Astrocyte of the hippocampus (primary cell): Measurements from ENCODE around the gene CCDC170.
"Not testable (repeated sequence)": the region's sequence is repeated elsewhere in the genome, so short reads cannot be mapped to it uniquely, and the experiment has no call there.

Experiments used
- DNase-seq: peaks from one replicate; pipeline ENCODE4 v3.0.0; 2011; ENCODE audit warnings: low read depth, low spot score

CCDC170 gene

DNA sequence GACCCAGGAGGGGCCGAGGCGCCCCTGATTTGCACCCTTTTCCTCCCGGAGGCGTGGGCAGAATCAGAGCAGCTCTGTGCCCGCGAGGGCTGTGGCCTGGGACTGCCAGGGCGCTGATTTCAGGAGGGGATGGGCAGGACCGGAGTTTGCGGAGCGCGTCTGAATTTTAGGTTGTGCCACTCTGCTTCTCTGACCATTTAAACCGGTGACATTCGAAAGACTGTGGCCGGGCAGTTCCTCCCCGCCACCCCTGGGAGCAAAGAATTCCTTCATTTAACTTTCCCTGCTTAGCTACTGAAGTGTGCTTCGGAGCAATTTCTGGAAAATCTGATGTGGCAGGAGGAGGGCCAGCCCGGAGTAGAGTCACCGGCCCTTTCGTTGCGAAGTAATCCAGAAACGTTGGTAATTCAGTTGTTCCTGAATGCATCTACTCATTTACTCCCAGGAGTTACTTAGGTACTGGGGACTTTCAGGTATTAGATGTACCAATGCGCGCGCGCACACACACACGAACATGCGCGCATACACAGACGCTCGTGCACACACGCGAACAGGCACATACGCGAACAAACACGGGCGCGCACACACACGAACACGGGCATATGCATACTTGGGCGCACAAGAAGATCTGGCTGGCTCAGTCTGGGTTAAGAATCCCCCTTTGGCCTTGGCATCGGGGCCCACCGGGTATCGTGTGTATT, 568 bp downstream of the CCDC170 start:
- peak; percentile 73 for DNase-seq

DNA sequence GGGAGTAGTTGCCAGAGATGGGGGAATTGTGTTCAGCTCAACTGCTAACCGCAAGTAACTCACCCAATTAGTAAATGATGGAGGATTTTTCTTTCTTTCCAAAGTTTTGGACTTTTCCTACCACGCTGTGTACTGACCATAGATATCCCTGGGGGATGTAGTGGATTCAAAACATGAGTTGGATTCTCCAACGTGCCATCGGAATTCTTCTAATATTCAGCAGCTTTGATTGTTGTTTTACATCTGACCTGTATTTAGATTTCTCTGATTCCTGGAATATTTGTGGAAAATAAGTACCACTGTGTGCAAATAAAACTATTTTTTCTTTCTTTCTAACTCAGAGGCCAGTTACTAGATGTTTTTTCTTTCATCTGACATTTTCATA, 1.1 kb downstream of the CCDC170 start:
- no peak for DNase-seq

DNA sequence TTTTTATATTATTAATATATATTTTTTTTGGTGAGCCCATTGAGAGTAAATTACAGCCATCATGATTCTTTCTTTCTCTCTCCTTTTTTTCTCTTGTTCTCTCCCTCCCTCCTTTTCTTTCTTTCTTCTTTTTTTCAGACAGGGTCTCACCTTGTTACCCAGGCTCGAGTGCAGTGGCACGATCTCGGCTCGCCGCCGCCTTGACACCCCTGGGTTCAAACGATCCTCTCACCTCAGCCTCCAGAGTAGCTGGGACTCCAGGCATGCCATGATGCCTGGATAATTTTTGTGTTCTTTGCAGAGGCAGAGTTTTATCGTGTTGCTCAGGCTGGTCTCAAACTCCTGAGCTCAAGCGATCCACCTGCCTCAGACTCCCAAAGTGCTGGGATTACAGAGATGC, 1.6 kb downstream of the CCDC170 start:
- no peak for DNase-seq

DNA sequence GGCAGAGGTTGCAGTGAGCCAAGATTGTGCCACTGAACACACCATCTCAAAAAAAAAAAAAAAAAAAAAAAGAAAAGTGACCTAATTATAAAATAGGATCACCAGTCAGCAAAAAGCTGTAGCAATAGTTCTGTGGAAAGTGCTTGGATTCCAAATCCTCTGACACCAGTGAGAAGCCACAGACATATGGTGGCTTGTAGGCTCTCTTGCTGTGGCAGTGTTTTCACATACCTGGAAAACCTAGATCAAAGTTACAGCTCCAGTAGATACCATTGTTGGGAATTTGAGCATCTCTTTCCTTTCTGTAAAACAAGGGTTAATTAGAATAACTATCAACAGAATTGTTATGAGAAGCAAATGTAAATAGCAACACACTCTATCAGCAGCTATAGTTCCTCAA, 4.1 kb downstream of the CCDC170 start:
- no peak for DNase-seq

DNA sequence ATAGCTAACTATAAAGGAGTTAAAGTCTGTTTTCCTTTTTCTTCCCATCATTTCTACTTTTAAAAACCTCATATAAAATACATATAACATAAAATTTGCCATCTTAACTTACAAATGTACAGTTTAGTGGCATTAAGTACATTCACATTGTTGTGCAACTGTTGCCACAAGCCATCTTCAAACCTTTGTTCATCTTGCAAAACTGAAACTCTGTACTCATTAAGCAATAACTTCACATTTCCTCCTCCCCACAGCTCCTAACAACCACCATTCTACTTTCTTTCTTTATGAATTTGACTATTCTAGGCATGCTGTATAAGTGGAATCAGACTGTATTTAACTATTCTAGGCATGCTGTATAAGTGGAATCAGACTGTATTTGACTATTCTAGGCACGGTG, 4.5 kb downstream of the CCDC170 start:
- no peak for DNase-seq

- DNase-seq: no peak
Observed at GRCh38 chr6:151499551-151499950, 5.7 kb downstream of the CCDC170 start.

DNA sequence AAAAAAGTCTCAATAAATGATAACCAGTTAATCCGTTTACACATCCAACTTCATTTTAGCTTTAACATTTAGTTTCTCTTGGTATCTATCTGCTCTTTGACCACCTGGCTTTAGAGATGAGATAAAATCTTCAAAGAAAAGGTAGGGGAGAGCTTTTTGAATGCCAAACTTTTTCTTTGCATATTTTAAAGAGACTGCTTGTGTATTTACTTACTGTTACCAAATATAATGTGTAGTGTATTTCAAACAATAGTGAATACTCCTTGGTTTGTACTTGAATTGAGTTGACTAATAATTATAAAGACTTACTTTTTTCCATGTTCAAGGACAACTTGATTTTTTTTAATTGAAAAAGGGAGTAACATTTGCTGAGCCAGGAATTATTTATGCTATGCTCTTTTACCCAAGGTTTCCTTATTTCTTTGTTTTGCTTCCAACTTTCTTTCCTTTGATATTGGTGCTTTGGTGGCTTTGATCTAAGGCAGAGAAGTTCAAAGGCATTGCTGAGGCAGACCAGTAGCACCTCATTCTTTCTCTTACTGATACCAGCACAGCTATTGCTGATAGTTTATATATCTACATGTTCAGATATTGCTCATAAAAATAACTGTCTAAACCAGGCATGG, 7.8 kb downstream of the CCDC170 start:
- no peak for DNase-seq

GRCh38 chr6:151502499-151502898, 8.7 kb downstream of the CCDC170 start:
- no peak for DNase-seq

GRCh38 chr6:151506761-151507160, 12.9 kb downstream of the CCDC170 start:
- no peak for DNase-seq

DNA sequence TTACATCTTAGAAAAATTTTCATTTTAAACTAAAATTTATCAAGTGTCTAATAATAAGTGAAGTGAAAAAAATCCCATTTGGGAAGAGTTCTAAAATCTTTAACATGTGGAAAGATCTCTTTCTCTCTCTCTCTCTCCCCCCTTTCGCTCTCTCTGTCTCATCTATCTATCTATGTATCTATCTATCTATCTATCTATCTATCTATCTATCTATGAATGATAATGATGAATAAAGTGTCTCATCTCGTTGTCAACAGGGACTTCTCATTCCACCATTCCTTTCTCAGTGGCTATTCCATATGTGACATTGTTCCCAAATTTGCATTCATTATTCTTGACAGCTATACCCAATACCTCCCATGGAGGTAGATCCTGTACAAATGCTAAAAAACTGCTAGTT, 15.2 kb downstream of the CCDC170 start:
- no peak for DNase-seq

GRCh38 chr6:151512481-151512880, 18.7 kb downstream of the CCDC170 start:
- DNase-seq: no peak

DNA sequence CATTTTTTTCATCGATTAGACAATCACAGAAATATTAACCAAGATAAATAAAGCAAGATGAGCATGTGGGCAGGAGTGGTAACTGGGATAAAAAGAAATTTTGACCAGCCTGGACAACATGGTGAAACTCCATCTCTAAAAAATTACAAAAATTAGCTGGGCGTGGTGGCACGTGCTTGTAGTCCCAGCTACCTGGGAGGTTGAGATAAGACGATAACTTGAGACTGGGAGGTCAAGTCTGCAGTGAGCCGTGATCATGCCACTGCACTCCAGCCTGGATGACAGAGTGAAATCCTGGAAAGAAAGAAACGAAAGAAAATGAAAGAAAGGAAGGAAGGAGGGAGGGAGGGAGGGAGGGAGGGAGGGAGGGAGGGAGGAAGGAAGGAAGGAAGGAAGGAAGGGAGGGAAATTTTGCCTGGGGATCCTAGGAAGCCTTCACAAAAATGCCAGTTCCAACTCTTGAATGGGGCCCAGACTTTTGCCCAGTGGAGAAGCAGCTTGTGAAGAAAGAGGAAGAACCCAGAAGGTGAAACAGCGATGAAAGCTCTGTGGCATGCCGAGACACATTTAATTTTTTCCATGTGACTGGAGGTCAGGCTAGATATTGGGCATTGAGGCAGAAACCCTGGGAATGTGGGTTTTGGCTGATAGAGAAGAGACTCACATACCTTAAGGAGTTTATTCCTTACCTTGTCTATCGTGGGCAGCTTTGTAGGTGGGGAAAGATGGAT, 20.3 kb downstream of the CCDC170 start:
- DNase-seq: peak; percentile 31

GRCh38 chr6:151518992-151519391, 25.2 kb downstream of the CCDC170 start:
- DNase-seq: not testable (repeated sequence)

DNA sequence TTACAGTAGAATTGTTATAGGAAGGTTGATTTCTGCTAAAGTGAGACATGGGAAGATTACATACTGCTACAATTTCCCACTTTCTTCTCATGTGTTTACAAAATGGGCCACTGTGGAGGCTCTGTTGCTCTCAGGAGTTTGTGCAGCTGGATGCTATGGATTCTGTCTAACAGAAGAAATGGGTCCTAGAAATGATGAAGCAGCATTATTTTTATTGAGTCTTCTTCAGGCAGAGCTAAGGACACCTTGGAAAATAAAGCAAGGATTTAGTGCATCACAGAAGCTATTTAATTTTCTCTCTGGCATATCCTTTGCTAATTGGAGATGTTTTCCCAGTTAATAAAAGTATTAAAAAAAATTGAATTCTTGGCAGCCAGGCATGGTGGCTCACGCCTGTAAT, 29.2 kb downstream of the CCDC170 start:
- no peak for DNase-seq

DNA sequence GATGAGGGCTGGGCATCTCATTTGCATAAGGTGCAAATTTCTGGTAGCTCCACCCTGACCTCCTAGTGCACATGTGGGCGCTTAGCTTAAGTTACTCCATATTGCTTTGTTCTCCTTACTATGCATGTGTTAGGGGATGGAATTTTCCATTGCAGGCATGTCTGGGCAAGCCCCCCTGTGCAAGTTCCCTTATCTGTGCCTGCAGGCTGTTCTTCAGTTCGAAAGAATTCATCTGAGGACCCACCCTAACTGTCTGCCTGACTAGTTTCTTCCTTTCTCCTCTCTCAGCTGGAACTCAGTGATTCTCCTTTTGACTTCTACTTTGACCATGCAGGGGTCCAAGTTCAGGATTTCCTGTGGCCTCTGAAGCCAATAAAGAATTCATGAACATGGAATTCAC, 30.2 kb downstream of the CCDC170 start:
- no peak for DNase-seq

- peak; percentile 73 for DNase-seq
Observed at GRCh38 chr6:151534576-151534975, 40.8 kb downstream of the CCDC170 start.

DNA sequence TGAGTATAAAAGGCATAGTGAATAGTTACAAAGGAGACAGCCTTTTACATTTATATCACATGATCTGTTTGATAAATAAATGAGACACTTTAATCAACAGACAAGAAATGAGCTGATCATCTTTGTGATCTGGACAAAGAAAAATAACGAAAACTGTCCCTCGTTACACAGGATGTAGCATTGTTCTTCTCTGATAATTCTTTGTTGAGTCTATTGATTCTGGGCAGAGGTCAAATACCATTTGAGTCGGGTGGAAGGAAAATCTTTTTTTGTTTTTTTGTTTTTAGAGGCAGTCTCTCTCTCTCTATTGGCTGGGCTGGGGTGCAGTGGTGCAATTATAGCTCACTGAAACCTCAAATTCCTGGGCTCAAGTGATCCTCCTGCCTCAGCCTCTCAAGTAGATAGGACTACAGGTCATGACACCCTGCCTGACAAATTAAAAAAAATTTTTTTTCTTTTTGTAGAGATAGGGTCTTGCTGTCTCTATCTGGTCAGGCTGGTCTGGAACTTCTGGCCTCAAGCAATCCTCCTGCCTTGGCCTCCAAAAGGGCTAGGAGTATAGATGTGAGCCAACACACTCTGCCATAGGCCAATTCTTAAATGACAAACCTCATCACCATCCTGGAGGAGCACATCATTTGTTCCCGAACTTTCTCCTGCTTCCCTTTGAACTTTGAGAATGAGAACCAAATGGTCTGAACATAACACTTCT, 41.8 kb downstream of the CCDC170 start:
- DNase-seq: no peak

- no peak for DNase-seq
Observed at GRCh38 chr6:151536188-151536479, 42.3 kb downstream of the CCDC170 start.

GRCh38 chr6:151537556-151537955, 43.7 kb downstream of the CCDC170 start:
- DNase-seq: no peak

- DNase-seq: no peak
Observed at GRCh38 chr6:151539506-151540268, 45.9 kb downstream of the CCDC170 start.

- DNase-seq: no peak
Observed at GRCh38 chr6:151544453-151544852, 50.6 kb downstream of the CCDC170 start.

GRCh38 chr6:151544884-151545283, 51.1 kb downstream of the CCDC170 start:
- not testable (repeated sequence) for DNase-seq
